Measurements from ENCODE around the gene FAM111A. TPM values are rescaled to one million over a fixed set of nuclear protein-coding genes. Genes with fewer than 3 reads are reported as not detected.

FAM111A gene
- total and polyA plus RNA-seq, 10 of the 15 experiments (the other 5 are each of a cell fraction or from before 2014, with no cell fraction given) = 26.6 to 95.0 (median 67.5) TPM

- TF ChIP-seq PKNOX1 (IDR thresholded peaks at IDR 0.05) (no peak), FOXK2 (IDR thresholded peaks at IDR 0.05) (no peak), MTA3 (IDR thresholded peaks at IDR 0.05; ENCODE audit: borderline replicate concordance, low read length) (no peak), MAX (IDR thresholded peaks at IDR 0.05; ENCODE audit: low read depth, low read length) (no peak), SMAD1 (IDR thresholded peaks at IDR 0.05; ENCODE audit: low read depth, partially characterized antibody) (no peak), ZBTB40 (IDR thresholded peaks at IDR 0.05; ENCODE audit: borderline replicate concordance) (0 out of 2 replicates have a peak, but pooled peaks have one; percentile 13), NR2C2 (IDR thresholded peaks at IDR 0.05; ENCODE audit: borderline replicate concordance, control insufficient read depth, insufficient read length, low read depth) (no peak), EED (IDR thresholded peaks at IDR 0.05; ENCODE audit: low read depth) (no peak), TCF12 (IDR thresholded peaks at IDR 0.05; ENCODE audit: low read depth, low read length) (no peak), ASH2L (IDR thresholded peaks at IDR 0.05; ENCODE audit: borderline replicate concordance, low read depth) (no peak), E2F4 (IDR thresholded peaks at IDR 0.05; ENCODE audit: low read depth, low read length) (no peak), PRDM15 (CRISPR knock-in tag; IDR thresholded peaks at IDR 0.05) (no peak), RELA (IDR thresholded peaks at IDR 0.05; ENCODE audit: borderline replicate concordance, partially characterized antibody) (no peak), DPF2 (IDR thresholded peaks at IDR 0.05) (no peak), MYC (IDR thresholded peaks at IDR 0.05; ENCODE audit: insufficient read depth, insufficient read length, insufficient replicate concordance, low read length, severe bottlenecking) (no peak), EZH2 (IDR thresholded peaks at IDR 0.05; ENCODE audit: borderline replicate concordance, control insufficient read depth, low read depth, low read length) (no peak), IKZF2 (IDR thresholded peaks at IDR 0.05) (no peak), SMARCA5 (IDR thresholded peaks at IDR 0.05) (0 out of 2 replicates have a peak, but pooled peaks have one; percentile 29)
These were observed 57.7 kb downstream of the FAM111A start (continued) for GRCh38 chr11:59200423-59200746.

Measured in GM12878 (cell line).